HL-60 (cell line): ENCODE data around the gene TANC1.

Experiments
- GABPA ChIP-seq: IDR thresholded peaks from 2 replicates; pipeline ENCODE4 v1.6.1; 2012; ENCODE audit warnings: low read depth
- POLR2AphosphoS5 ChIP-seq: IDR thresholded peaks from 2 replicates; pipeline ENCODE4 v1.6.1; 2012; ENCODE audit warnings: low read depth
- SPI1 ChIP-seq: IDR thresholded peaks from 2 replicates; pipeline ENCODE4 v1.6.1; 2012; ENCODE audit warnings: low read depth, mild to moderate bottlenecking, borderline replicate concordance
- TF ChIP-seq, protein P1 (sequence below): IDR thresholded peaks from one replicate; pipeline ENCODE4 v1.5.1; 2011; ENCODE audit warnings: low read length, control low read depth, inconsistent platforms; ENCODE audit not compliant: insufficient read depth
- TF ChIP-seq, protein P2 (sequence below): IDR thresholded peaks from 2 replicates; pipeline ENCODE4 v1.6.1; 2012; ENCODE audit warnings: low read depth; ENCODE audit not compliant: insufficient replicate concordance

DNA sequence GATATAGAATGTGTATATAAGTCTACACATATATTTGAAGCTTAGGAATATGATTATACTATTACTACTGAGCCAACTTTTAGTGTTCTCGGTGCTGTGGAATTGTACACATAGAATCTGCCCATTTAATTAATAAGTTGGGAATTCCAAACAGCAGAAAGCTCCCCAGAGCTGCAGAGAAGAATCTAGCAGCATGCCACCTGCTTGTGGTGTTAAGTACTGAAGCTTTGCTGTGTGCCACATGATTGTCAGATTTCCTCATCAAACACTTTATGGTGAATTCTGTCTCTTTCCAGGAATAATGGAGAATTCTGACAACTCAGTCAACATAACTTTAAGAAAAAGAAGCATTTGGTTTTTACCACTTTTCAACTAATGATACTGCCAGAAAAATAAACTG, 200.3 kb downstream of the TANC1 start:
- TF ChIP-seq, protein P1, sequence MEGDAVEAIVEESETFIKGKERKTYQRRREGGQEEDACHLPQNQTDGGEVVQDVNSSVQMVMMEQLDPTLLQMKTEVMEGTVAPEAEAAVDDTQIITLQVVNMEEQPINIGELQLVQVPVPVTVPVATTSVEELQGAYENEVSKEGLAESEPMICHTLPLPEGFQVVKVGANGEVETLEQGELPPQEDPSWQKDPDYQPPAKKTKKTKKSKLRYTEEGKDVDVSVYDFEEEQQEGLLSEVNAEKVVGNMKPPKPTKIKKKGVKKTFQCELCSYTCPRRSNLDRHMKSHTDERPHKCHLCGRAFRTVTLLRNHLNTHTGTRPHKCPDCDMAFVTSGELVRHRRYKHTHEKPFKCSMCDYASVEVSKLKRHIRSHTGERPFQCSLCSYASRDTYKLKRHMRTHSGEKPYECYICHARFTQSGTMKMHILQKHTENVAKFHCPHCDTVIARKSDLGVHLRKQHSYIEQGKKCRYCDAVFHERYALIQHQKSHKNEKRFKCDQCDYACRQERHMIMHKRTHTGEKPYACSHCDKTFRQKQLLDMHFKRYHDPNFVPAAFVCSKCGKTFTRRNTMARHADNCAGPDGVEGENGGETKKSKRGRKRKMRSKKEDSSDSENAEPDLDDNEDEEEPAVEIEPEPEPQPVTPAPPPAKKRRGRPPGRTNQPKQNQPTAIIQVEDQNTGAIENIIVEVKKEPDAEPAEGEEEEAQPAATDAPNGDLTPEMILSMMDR = no peak
- TF ChIP-seq GABPA (no peak), POLR2AphosphoS5 (no peak), SPI1 (no peak)
- TF ChIP-seq, protein P2, sequence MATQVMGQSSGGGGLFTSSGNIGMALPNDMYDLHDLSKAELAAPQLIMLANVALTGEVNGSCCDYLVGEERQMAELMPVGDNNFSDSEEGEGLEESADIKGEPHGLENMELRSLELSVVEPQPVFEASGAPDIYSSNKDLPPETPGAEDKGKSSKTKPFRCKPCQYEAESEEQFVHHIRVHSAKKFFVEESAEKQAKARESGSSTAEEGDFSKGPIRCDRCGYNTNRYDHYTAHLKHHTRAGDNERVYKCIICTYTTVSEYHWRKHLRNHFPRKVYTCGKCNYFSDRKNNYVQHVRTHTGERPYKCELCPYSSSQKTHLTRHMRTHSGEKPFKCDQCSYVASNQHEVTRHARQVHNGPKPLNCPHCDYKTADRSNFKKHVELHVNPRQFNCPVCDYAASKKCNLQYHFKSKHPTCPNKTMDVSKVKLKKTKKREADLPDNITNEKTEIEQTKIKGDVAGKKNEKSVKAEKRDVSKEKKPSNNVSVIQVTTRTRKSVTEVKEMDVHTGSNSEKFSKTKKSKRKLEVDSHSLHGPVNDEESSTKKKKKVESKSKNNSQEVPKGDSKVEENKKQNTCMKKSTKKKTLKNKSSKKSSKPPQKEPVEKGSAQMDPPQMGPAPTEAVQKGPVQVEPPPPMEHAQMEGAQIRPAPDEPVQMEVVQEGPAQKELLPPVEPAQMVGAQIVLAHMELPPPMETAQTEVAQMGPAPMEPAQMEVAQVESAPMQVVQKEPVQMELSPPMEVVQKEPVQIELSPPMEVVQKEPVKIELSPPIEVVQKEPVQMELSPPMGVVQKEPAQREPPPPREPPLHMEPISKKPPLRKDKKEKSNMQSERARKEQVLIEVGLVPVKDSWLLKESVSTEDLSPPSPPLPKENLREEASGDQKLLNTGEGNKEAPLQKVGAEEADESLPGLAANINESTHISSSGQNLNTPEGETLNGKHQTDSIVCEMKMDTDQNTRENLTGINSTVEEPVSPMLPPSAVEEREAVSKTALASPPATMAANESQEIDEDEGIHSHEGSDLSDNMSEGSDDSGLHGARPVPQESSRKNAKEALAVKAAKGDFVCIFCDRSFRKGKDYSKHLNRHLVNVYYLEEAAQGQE = no peak
